AG10803 (cell line): ENCODE measurements around the gene NELL1.

ENCODE experiments used
- DNase-seq: peaks from one replicate; pipeline ENCODE4 v3.0.0; 2010; ENCODE audit warnings: low read depth
- H3K4me3 ChIP-seq: 2 replicates; pipeline ENCODE4 v1.5.1; 2011; ENCODE audit warnings: mild to moderate bottlenecking, low read length, control low read depth
- CTCF ChIP-seq: conservative IDR thresholded peaks from 2 replicates; pipeline ENCODE4 v1.5.1; 2011; ENCODE audit warnings: mild to moderate bottlenecking, low read length, control low read depth, inconsistent platforms

NELL1 gene

GRCh38 chr11:20933958-20934357, 264.6 kb downstream of the NELL1 start:
- H3K4me3 ChIP-seq, result no peak overlapping the region
- no peak for DNase-seq
- TF ChIP-seq CTCF, result no peak

- no peak for TF ChIP-seq CTCF
- no peak for DNase-seq
- H3K4me3 ChIP-seq, result no peak overlapping the region
Measured at GRCh38 chr11:20934516-20934915, 265.1 kb downstream of the NELL1 start.

GRCh38 chr11:20937826-20938225, 268.4 kb downstream of the NELL1 start:
- TF ChIP-seq CTCF, result no peak
- H3K4me3 ChIP-seq, result no peak overlapping the region
- no peak for DNase-seq

- no peak for DNase-seq
- TF ChIP-seq CTCF, result no peak
- no peak overlapping the region for H3K4me3 ChIP-seq
Measured at GRCh38 chr11:20949585-20949984, 280.2 kb downstream of the NELL1 start.

GRCh38 chr11:20962581-20962980, 293.2 kb downstream of the NELL1 start:
- no peak for DNase-seq
- H3K4me3 ChIP-seq, result no peak overlapping the region
- TF ChIP-seq CTCF, result no peak

GRCh38 chr11:20963596-20963995, 294.2 kb downstream of the NELL1 start:
- no peak for DNase-seq
- no peak overlapping the region for H3K4me3 ChIP-seq
- TF ChIP-seq CTCF, result no peak

GRCh38 chr11:20964985-20965384, 295.6 kb downstream of the NELL1 start:
- DNase-seq, result no peak
- H3K4me3 ChIP-seq, result no peak overlapping the region
- no peak for TF ChIP-seq CTCF
